A549 (cell line): Measurements from ENCODE around the gene ROS1. TPM values are rescaled to one million over a fixed set of nuclear protein-coding genes. Genes with fewer than 3 reads are reported as not detected.

Experiments used
- ATAC-seq, 2 experiments: fragments of 200-7000 bp in 1 of 2; fragments of >200 bp in 1 of 2; cut with Nextera tagmentation in 1 of 2; cut with Tn5 transposase in 1 of 2; 3 replicates each; pipeline versions ENCODE4 v1.8.0 to v1.9.1; 2018 to 2020; ENCODE audit warnings: mild to moderate bottlenecking in 1 of 2, moderate library complexity in 1 of 2
- CTCF ChIA-PET: fragments of 300-600 bp; sonication (Branson Sonifier 250); formaldehyde crosslinking; extraction: SDS; loops from one replicate; lab custom pipeline; 2021; ENCODE audit warnings: antibody characterized with exemption, inconsistent platforms; lab: Yijun Ruan, JAX
- POLR2A ChIA-PET: fragments of 350-600 bp; formaldehyde crosslinking; extraction: SDS; loops from one replicate; lab custom pipeline; 2021; ENCODE audit warnings: antibody characterized with exemption, inconsistent platforms; lab: Yijun Ruan, JAX
- DNase-seq, 2 experiments: peaks; one replicate each; pipeline versions ENCODE4 v3.0.0 to v3.0.0-alpha.2; 2011 to 2016; ENCODE audit warnings: low read depth in 1 of 2, low spot score in 1 of 2
- FAIRE-seq: peaks from 2 replicates; lab custom pipeline; 2011; peaks lifted over from hg19 to GRCh38; lab: Jason Lieb, UNC
- H3K27ac ChIP-seq, 2 experiments: fragments of >200 bp; sonication (Bioruptor Twin); formaldehyde crosslinking; 3 replicates each; pipeline ENCODE4 v1.5.1; 2016 to 2017
- H3K4me1 ChIP-seq: fragments of >200 bp; sonication (Bioruptor Twin); formaldehyde crosslinking; 3 replicates; pipeline ENCODE4 v1.6.1; 2016
- H3K4me2 ChIP-seq: fragments of >200 bp; sonication (Bioruptor Twin); formaldehyde crosslinking; 3 replicates; pipeline ENCODE4 v1.6.1; 2016
- H3K4me3 ChIP-seq: fragments of >200 bp; sonication (Bioruptor Twin); formaldehyde crosslinking; 3 replicates; pipeline ENCODE4 v1.5.1; 2016
- H3K9me3 ChIP-seq: fragments of >200 bp; sonication (Bioruptor Twin); formaldehyde crosslinking; 3 replicates; pipeline ENCODE4 v1.6.1; 2016
- BHLHE40 ChIP-seq: IDR thresholded peaks from 2 replicates; pipeline ENCODE4 v1.6.1; 2012; ENCODE audit warnings: low read depth, low read length, inconsistent platforms
- CBX2 ChIP-seq: fragments of 200-600 bp; sonication (generic); IDR thresholded peaks from 2 replicates; pipeline ENCODE4 v1.6.1; 2016; ENCODE audit warnings: low read depth, mild to moderate bottlenecking, borderline replicate concordance
- CHD4 ChIP-seq: fragments of 200-600 bp; sonication (generic); IDR thresholded peaks from 2 replicates; pipeline ENCODE4 v1.6.1; 2016; ENCODE audit warnings: antibody characterized with exemption, mild to moderate bottlenecking, borderline replicate concordance
- EHF ChIP-seq: fragments of 250-450 bp; sonication (Bioruptor Pico); IDR thresholded peaks from 2 replicates; pipeline ENCODE4 v1.5.0; 2020; ENCODE audit warnings: mild to moderate bottlenecking
- ESRRA ChIP-seq: fragments of 150-350 bp; IDR thresholded peaks from 2 replicates; pipeline ENCODE4 v1.6.1; 2014; ENCODE audit warnings: mild to moderate bottlenecking, low read length, borderline replicate concordance
- FOXS1 ChIP-seq: fragments of 250-450 bp; sonication (Bioruptor Pico); IDR thresholded peaks from 2 replicates; pipeline ENCODE4 v1.5.0; 2020; ENCODE audit warnings: mild to moderate bottlenecking, moderate library complexity
- GATA3 ChIP-seq: IDR thresholded peaks from 2 replicates; pipeline ENCODE4 v1.6.1; 2012; ENCODE audit warnings: borderline replicate concordance
- HDAC2 ChIP-seq: fragments of 200-600 bp; sonication (generic); IDR thresholded peaks from 2 replicates; pipeline ENCODE4 v1.6.1; 2016
- HEYL ChIP-seq: fragments of 250-450 bp; sonication (Bioruptor Pico); IDR thresholded peaks from 2 replicates; pipeline ENCODE4 v1.8.0; 2021; ENCODE audit warnings: mild to moderate bottlenecking, moderate library complexity
- JUN ChIP-seq, 2 experiments: fragments of >200 bp; sonication (Bioruptor Twin); formaldehyde crosslinking; IDR thresholded peaks; 2 replicates in 1 of 2; 3 replicates in 1 of 2; pipeline ENCODE4 v1.6.1; 2016 to 2017
- JUNB ChIP-seq: fragments of >200 bp; sonication (Bioruptor Twin); formaldehyde crosslinking; IDR thresholded peaks from 2 replicates; pipeline ENCODE4 v1.6.1; 2016
- MAZ ChIP-seq: fragments of 150-350 bp; IDR thresholded peaks from 2 replicates; pipeline ENCODE4 v1.6.1; 2014; ENCODE audit warnings: antibody characterized with exemption, low read depth, low read length, borderline replicate concordance
- PHF8 ChIP-seq: fragments of 200-600 bp; sonication (generic); IDR thresholded peaks from 2 replicates; pipeline ENCODE4 v1.6.1; 2016; ENCODE audit warnings: low read depth, mild to moderate bottlenecking, antibody characterized with exemption, moderate library complexity, borderline replicate concordance
- POLR2A ChIP-seq: IDR thresholded peaks from 2 replicates; pipeline ENCODE4 v1.6.1; 2012; ENCODE audit warnings: mild to moderate bottlenecking, low read length
- RAD21 ChIP-seq, 2 experiments: fragments of >200 bp in 1 of 2; sonication (Bioruptor Twin) in 1 of 2; formaldehyde crosslinking in 1 of 2; IDR thresholded peaks in 1 of 2; conservative IDR thresholded peaks in 1 of 2; 2 replicates in 1 of 2; 3 replicates in 1 of 2; pipeline ENCODE4 v1.6.1; 2012 to 2018; ENCODE audit warnings: inconsistent platforms in 1 of 2
- RARB ChIP-seq: fragments of 250-450 bp; sonication (Bioruptor Pico); IDR thresholded peaks from 2 replicates; pipeline ENCODE4 v1.8.0; 2021; ENCODE audit warnings: mild to moderate bottlenecking, moderate library complexity
- RFX5 ChIP-seq: fragments of 450-650 bp; IDR thresholded peaks from 2 replicates; pipeline ENCODE4 v1.7.1; 2014; ENCODE audit warnings: antibody characterized with exemption, mild to moderate bottlenecking, moderate library complexity
- TP53 ChIP-seq: fragments of 250-450 bp; sonication (Bioruptor Pico); IDR thresholded peaks from 2 replicates; pipeline ENCODE4 v1.5.0; 2021; ENCODE audit warnings: mild to moderate bottlenecking, moderate library complexity
- WGBS: methylation state at CpG from one replicate; pipeline ENCODE4 v1.1.6; 2017; ENCODE audit errors: missing lambda C conversion rate; 5-methylcytosine and 5-hydroxymethylcytosine counted together
- polyA plus RNA-seq, 4 experiments: library from polyadenylated mRNA; depleted of rRNA in 3 of 4; stranded (reverse); fragments of >200 nt; fragmentation: RNase III in 1 of 4; extraction: RNeasy Plus Mini Kit Qiagen cat#74134 plus additional on column Dnase treatment in 1 of 4; gene quantifications; 2 replicates in 3 of 4; 3 replicates in 1 of 4; pipeline ENCODE4 v1.2.3, GENCODE V29; 2011 to 2017
- TF ChIP-seq, protein P1 (sequence below): fragments of 200-600 bp; sonication (generic); IDR thresholded peaks from 2 replicates; pipeline ENCODE4 v1.6.1; 2016; ENCODE audit warnings: antibody characterized with exemption, mild to moderate bottlenecking, moderate library complexity
- TF ChIP-seq, protein P2 (sequence below): IDR thresholded peaks from 2 replicates; pipeline ENCODE4 v1.6.1; 2012
- TF ChIP-seq, protein P3 (sequence below): fragments of >200 bp; sonication (Bioruptor Twin); formaldehyde crosslinking; IDR thresholded peaks from 2 replicates; pipeline ENCODE4 v1.6.1; 2016
- TF ChIP-seq, protein P4 (sequence below): fragments of 250-450 bp; sonication (Bioruptor Pico); IDR thresholded peaks from 2 replicates; pipeline ENCODE4 v1.5.0; 2021; ENCODE audit warnings: mild to moderate bottlenecking, moderate library complexity, borderline replicate concordance
- TF ChIP-seq, protein P5 (sequence below): fragments of >200 bp; sonication (Bioruptor Twin); formaldehyde crosslinking; IDR thresholded peaks from 3 replicates; pipeline ENCODE4 v1.6.1; 2016
- TF ChIP-seq, protein P6 (sequence below): fragments of >200 bp; sonication (Bioruptor Twin); formaldehyde crosslinking; IDR thresholded peaks from 3 replicates; pipeline ENCODE4 v1.5.1; 2016

ROS1 gene
- polyA plus RNA-seq, 2 of the 4 experiments (the other 2 are of a cell fraction) = 0.17 to 0.18 TPM

DNA sequence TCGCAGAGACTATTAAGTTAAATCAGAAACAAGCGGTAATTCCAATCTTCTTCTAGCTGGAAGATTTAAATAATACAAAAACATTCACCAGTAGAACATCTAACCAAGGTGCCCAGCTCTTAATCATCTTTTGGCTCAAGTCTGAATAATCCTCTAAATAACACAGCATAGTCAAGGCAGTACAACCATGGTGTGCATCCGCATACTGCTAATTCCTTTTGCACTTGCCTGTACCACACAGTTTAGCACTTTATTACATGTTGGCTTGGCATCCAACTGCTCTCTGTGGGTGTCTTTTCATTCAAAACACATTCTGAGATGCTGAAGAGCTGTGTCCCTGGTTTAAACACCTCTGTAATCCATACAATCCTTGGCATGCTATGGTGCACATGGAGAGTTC is 118.1 kb downstream of the ROS1 start (continued):
- no peak for TF ChIP-seq FOXS1

DNA sequence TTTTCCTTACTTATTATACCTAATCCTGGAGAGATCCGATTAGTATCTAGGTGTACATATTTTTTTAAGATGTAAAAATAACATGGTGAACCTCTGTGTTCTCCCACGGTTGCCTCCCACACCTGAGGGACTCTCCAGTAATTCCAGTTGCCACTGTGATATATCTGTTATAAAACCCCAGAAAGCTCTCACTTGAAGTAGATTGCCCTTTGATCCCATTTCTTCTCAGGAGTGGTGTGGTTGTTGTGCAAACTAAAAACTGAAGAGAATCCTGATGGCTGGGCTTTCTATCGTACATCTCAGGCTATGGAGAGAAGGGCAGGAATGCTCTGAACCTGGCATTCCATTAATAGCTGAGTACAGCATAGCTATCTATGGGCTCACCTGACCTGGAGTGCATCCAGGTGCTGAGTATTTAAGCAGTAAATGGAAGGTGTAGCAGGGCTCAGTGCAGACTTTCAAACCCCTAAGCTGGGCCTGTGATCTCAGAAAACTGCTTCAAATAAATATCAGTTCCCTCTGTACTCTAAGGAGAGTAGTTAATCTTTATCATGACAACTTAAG is 119.4 kb downstream of the ROS1 start:
- H3K4me1 ChIP-seq = no peaks in the 10 kb centered on the region
- TF ChIP-seq RARB (CRISPR knock-in tag) = no peak
- no peak for TF ChIP-seq RAD21 (conservative IDR thresholded peaks at IDR 0.05 in 1 of 2, IDR thresholded peaks at IDR 0.05 in 1 of 2)
- no peak for TF ChIP-seq RFX5
- TF ChIP-seq, all 56 proteins: peak for 0
- ChIA-PET CTCF (no interaction called here), POLR2A (no interaction called here)
- FAIRE-seq (no peak), ATAC-seq (no peak), DNase-seq (no peak)
- H3K27ac ChIP-seq = no peak overlapping the region
- WGBS = 7% methylated on average over 3 of the region's 3 CpGs
- H3K9me3 ChIP-seq = no peaks in the 10 kb centered on the region
- no peak overlapping the region for H3K4me2 ChIP-seq
- H3K4me3 ChIP-seq = no peak overlapping the region

DNA sequence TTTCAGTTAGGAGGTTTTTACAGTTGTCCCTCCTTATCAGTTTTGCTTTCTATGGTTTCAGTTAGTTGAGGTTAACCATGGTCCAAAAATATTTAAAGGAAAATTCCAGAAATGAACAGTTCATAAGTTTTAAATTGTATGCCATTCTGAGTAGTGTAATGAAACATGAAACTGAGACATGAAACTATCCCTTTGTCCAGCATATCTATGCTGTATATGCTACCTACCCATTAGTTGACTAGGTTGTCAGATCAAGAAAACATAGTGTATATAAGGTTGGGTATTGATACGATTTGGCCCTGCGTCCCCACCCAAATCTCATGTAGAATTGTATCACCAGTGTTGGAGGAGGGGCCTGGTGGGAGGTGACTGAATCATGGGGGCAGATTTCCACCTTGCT is 121.3 kb downstream of the ROS1 start:
- no peak overlapping the region for H3K27ac ChIP-seq
- TF ChIP-seq BHLHE40 (no peak), GATA3 (no peak), JUN (IDR thresholded peaks at IDR 0.05) (no peak), CHD4 (no peak), JUNB (no peak), EHF (CRISPR knock-in tag) (no peak), HDAC2 (no peak), HEYL (no peak), CBX2 (no peak), PHF8 (no peak), MAZ (no peak), POLR2A (no peak), TP53 (CRISPR knock-in tag) (no peak), ESRRA (no peak)
- TF ChIP-seq, protein P1, sequence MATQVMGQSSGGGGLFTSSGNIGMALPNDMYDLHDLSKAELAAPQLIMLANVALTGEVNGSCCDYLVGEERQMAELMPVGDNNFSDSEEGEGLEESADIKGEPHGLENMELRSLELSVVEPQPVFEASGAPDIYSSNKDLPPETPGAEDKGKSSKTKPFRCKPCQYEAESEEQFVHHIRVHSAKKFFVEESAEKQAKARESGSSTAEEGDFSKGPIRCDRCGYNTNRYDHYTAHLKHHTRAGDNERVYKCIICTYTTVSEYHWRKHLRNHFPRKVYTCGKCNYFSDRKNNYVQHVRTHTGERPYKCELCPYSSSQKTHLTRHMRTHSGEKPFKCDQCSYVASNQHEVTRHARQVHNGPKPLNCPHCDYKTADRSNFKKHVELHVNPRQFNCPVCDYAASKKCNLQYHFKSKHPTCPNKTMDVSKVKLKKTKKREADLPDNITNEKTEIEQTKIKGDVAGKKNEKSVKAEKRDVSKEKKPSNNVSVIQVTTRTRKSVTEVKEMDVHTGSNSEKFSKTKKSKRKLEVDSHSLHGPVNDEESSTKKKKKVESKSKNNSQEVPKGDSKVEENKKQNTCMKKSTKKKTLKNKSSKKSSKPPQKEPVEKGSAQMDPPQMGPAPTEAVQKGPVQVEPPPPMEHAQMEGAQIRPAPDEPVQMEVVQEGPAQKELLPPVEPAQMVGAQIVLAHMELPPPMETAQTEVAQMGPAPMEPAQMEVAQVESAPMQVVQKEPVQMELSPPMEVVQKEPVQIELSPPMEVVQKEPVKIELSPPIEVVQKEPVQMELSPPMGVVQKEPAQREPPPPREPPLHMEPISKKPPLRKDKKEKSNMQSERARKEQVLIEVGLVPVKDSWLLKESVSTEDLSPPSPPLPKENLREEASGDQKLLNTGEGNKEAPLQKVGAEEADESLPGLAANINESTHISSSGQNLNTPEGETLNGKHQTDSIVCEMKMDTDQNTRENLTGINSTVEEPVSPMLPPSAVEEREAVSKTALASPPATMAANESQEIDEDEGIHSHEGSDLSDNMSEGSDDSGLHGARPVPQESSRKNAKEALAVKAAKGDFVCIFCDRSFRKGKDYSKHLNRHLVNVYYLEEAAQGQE = no peak
- TF ChIP-seq, protein P2, sequence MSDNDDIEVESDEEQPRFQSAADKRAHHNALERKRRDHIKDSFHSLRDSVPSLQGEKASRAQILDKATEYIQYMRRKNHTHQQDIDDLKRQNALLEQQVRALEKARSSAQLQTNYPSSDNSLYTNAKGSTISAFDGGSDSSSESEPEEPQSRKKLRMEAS = no peak
- TF ChIP-seq, protein P3, sequence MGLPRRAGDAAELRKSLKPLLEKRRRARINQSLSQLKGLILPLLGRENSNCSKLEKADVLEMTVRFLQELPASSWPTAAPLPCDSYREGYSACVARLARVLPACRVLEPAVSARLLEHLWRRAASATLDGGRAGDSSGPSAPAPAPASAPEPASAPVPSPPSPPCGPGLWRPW = no peak
- TF ChIP-seq, protein P4, sequence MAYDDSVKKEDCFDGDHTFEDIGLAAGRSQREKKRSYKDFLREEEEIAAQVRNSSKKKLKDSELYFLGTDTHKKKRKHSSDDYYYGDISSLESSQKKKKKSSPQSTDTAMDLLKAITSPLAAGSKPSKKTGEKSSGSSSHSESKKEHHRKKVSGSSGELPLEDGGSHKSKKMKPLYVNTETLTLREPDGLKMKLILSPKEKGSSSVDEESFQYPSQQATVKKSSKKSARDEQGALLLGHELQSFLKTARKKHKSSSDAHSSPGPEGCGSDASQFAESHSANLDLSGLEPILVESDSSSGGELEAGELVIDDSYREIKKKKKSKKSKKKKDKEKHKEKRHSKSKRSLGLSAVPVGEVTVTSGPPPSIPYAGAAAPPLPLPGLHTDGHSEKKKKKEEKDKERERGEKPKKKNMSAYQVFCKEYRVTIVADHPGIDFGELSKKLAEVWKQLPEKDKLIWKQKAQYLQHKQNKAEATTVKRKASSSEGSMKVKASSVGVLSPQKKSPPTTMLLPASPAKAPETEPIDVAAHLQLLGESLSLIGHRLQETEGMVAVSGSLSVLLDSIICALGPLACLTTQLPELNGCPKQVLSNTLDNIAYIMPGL = no peak
- TF ChIP-seq, protein P5, sequence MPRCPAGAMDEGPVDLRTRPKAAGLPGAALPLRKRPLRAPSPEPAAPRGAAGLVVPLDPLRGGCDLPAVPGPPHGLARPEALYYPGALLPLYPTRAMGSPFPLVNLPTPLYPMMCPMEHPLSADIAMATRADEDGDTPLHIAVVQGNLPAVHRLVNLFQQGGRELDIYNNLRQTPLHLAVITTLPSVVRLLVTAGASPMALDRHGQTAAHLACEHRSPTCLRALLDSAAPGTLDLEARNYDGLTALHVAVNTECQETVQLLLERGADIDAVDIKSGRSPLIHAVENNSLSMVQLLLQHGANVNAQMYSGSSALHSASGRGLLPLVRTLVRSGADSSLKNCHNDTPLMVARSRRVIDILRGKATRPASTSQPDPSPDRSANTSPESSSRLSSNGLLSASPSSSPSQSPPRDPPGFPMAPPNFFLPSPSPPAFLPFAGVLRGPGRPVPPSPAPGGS = no peak
- TF ChIP-seq, protein P6, sequence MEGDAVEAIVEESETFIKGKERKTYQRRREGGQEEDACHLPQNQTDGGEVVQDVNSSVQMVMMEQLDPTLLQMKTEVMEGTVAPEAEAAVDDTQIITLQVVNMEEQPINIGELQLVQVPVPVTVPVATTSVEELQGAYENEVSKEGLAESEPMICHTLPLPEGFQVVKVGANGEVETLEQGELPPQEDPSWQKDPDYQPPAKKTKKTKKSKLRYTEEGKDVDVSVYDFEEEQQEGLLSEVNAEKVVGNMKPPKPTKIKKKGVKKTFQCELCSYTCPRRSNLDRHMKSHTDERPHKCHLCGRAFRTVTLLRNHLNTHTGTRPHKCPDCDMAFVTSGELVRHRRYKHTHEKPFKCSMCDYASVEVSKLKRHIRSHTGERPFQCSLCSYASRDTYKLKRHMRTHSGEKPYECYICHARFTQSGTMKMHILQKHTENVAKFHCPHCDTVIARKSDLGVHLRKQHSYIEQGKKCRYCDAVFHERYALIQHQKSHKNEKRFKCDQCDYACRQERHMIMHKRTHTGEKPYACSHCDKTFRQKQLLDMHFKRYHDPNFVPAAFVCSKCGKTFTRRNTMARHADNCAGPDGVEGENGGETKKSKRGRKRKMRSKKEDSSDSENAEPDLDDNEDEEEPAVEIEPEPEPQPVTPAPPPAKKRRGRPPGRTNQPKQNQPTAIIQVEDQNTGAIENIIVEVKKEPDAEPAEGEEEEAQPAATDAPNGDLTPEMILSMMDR = no peak
- POLR2A ChIA-PET = no interaction called here
- ATAC-seq (no peak), DNase-seq (no peak), FAIRE-seq (no peak)
- CTCF ChIA-PET = no interaction called here
- no peaks in the 10 kb centered on the region for H3K9me3 ChIP-seq
- 31% methylated on average over 2 of the region's 2 CpGs for WGBS
- H3K4me3 ChIP-seq = no peak overlapping the region
- H3K4me1 ChIP-seq = no peaks in the 10 kb centered on the region
- H3K4me2 ChIP-seq = no peak overlapping the region
